DMS114 treated with DMSO at 0.1 percent for 48 hours (cell line): ENCODE results near the gene JCAD.

Experiments
- DNase-seq: peaks from one replicate; lab custom pipeline; 2025; ENCODE audit not compliant: unreplicated experiment; lab: John Stamatoyannopoulos, UW

The JCAD gene

DNA sequence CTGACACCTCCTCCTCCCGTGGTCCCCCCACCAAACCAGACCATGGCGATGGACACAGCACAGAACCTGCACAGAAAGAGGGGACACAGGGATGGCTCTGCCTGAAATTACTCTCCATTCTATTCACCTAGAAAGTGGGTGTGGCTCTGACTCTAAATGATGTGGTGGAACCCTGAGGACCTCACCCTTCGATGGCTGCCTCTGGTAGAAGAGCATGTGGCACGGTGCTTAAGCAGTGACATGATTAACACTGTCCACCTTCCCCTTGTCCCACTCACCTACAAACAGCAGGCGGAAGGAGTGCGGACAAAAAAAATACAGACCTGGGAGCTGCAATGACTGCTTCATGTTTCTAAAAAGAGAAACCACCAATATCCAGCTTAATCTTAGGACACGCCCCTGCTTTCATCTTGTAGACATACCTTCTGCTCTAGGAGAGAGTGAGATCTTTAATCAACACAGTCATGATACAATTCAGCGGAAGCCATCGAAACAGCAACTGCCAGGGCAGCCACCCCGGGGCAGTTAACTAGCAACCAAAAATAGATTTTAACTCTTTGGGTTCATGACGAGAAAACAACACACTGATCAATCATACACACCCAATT lies 11.4 kb downstream of the JCAD start:
- no peak for DNase-seq

GRCh38 chr10:30047430-30047829 lies 12.0 kb downstream of the JCAD start:
- DNase-seq = no peak

DNA sequence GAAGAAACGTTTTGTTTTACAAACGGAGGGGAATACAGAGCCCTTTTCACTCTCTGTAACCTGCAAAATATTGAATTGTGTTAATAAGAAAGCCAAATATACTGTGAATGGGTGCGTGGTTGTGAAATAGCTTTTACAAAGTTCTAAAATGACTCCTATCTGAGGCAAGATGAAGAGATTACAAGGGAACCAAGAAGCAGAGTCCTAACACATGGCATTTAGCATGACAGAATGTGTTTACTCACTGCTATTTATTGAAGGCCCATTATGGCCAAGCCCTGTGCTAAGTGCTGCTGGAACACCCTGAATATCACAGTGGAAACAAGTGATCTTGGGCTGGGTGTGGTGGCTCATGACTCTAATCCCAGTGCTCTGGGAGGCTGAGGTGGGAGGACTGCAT lies 12.9 kb downstream of the JCAD start:
- no peak for DNase-seq

- DNase-seq = no peak
These were observed 13.4 kb downstream of the JCAD start for GRCh38 chr10:30045961-30046360.

GRCh38 chr10:30043476-30044270 lies 15.7 kb downstream of the JCAD start:
- no peak for DNase-seq

- DNase-seq = no peak
These were observed 16.6 kb downstream of the JCAD start for GRCh38 chr10:30042820-30043219.

DNA sequence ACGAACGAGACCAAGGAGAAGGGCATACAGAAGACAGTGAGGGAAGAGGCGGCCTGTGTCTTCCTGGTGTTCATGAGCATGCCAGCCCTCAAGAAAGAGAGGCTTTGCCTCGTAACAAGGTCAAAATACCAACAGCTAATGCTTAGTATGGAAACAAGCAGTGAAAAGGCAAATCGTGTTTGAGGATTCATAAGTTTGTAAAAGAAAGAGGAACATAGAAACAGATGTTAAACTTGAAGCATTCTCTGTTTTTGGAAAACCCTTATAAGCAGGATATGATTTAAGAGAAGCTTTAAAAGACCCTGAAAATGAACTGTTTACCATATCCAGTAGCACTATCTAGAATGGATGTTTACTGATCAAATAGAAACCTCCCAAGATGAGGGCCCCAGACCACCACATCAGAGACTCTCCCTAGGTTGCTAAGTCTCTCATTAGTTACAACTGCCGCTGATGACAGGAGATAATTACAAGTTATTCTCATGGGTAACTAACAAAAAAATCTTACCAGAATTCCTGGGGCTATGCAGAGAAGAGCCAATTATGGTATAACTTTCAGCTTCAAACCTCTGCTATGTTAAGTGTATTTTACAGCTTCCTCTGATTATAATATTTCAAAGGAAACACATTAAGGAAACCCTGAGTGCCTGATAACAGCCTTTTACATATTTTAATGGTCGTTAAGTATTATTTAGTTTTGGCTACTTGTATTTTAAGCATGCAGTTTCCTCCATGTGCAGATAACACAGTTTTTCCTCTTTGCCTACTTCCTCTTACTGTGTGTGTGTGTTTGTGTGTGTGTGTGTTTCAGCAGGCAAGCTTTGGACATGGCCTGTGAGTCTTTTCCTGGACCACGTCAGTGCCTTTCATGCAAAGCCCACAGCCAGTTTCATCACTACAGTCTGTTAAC lies 17.9 kb downstream of the JCAD start:
- DNase-seq = no peak

DNA sequence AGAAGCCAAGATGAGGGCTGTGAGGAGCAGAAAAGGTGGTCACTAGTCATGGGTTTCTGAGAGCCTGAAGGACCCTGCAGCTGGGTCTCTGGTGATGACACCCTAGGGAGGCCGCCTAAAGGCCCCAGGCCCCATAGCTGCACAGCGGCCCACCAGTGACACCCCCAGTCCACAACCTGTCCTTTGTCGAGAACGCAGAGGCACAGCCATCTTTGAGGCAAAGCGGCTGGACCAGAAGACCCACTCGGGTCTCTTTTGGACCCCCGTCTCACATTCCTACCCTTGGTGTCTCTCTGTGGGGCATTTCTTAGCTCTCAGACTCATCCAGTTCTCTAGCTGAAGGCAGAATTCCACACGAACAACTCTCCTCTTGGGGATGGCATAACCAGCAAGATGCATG lies 18.8 kb downstream of the JCAD start:
- no peak for DNase-seq

DNA sequence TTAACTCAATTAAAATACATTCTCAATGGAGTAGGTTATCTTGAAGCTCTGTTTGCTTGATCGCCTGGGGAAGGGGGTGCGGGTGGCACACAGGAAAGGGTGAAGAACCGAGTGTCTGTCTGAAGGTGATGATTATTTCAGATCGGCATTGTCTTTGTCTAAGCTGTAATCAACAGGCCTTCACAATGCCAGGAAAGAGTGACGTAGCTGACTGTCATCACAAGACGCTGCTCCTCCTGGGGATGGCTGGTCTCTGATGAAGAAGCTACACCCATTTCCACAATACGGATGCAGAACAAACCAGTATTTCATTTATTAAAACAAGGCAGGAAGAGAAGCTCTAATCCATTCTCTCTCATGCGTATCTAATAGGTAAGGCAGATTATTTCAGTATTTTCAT lies 19.4 kb downstream of the JCAD start:
- no peak for DNase-seq

DNA sequence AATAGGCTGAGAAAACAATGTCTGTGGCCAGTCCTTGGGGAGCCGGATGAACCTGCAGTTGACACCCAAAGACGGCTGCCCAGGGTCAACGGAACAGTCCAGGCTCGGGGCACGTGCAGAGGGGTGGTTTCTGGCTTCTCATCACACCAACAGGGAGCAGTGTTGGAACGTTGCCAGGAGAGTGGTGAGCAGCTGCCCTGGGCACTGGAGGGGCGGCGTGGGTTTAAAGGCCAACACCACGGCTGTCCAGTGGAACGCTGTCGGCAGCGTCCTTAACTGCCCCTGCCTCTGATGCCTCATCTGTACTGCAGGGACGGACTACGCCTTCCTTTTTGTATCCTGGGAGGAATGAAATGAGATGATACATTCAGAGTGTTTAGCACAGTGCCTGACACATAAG lies 19.8 kb downstream of the JCAD start:
- DNase-seq = no peak

DNA sequence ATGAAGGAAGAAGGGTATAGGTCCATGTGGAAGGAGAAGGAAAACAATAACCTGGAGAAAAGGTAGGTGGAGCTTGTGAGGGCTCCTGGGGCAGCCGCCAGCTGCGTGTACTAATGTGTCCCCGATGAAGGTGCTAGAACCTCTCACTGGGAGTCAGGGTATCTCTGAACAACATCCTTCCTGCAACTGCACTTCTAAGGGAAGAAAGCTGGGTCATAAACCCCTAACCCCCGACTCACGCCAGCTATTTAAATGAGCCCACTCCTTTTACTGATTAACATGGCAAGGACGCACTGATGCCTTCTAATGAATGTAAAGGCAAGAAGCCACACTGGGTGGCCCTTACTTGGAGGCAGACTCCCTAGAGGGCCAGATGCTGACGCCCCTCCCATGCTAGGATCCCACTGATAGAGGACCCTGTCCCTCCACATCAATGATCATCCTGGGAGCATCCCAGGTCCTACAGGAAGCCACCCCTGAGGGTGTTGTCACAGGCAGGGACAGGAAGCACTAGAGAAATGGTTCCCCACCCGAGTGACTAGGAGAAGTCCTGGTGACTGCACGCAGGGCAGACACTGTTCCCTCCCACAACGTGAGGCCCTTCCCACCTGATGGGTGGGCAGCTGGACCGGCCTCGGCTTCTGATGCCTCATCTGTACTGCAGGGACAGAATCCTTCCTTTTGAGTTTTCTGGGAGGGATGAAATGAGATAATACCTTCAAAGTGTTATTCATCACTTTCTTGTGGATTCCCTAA lies 20.4 kb downstream of the JCAD start:
- DNase-seq = no peak

GRCh38 chr10:30037620-30038336 lies 21.6 kb downstream of the JCAD start:
- DNase-seq = no peak

DNA sequence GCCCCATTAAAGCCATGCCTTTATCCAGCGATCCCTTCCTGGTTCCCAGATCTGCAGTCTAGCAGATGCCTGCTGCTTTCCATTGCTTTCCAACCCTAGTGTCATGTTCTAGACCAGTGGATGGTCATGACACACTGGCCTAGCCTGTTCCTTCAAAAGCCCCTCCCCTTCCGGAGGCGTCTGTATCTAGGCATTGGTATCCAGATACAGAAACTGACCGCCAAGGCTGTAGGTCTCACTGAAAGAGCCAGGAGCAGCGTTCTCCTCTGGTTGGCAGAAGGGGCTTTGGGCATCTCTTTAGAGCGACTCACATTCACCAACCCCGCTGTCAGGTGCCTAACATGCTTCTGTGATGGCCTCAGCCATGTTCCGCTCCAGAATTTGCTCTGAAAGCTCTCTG lies 22.6 kb downstream of the JCAD start:
- no peak for DNase-seq

DNA sequence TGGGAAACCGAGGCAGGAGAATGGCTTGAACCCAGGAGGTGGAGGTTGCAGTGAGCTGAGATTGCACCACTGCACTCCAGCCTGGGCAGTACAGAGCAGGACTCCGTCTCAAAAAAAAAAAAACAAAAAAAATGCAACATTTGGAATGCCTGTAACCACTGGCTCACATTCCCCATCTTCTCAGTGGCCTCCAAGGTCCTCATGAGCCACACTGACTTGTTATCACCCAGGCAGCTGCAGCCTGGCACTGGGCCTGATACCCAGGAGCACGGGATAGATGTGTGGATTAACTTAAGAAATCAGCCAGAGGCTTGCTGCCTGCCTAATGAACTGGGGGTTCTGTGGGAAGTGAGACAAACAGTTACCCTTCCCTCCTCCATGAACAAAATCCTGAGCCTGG lies 23.0 kb downstream of the JCAD start:
- DNase-seq = no peak

DNA sequence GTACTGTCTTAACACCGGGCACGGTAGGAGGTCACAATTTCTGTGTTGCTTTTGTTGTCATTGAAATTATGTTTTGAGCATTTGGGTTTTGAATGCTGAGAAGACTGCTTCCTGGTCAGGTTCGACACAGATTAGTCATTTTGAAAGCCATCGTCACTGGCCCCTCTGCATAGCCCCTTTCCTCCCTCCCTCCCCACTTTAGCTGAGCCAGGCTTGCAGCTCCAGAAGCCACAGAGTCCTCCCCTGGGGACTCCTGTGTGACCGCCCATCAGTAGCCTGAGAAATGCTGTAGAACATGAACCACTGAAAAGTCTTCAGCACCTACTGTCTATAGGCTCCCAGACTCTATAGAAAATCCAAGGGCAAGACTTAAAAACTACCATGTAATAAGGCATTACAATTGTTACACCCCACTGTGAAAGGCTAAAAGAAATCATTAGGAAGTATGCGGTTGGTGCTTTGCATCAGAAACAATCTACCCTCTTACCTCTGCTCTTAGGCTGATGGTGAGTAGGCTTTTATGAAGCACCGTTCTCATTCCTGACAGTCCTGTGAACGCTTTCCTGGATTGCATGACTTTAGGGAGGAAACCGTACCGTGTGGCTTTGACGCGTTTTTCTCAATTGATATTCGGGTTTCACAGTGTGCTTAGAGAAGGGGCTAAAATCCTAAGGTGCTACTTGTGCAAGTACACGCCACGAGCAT lies 24.8 kb downstream of the JCAD start:
- no peak for DNase-seq

- no peak for DNase-seq
These were observed 27.3 kb downstream of the JCAD start for GRCh38 chr10:30032125-30032524.

DNA sequence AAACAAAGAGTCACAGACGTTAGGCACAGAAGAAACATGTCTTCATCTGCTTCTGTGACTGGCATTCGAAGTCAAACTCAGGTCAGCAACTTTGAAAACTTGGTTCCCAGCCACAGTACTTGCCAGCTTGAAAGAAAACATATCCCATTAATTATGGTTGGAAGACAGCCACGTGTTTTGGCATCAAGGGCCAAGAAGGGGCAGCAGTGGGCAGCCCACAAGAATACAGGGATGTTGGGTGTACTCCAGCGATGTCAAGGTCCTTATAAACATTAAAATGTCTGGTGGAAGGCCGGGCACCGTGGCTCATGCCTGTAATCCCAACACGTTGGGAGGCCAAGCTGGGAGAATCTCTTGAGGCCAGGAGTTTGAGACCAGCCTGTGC lies 29.5 kb downstream of the JCAD start:
- no peak for DNase-seq

DNA sequence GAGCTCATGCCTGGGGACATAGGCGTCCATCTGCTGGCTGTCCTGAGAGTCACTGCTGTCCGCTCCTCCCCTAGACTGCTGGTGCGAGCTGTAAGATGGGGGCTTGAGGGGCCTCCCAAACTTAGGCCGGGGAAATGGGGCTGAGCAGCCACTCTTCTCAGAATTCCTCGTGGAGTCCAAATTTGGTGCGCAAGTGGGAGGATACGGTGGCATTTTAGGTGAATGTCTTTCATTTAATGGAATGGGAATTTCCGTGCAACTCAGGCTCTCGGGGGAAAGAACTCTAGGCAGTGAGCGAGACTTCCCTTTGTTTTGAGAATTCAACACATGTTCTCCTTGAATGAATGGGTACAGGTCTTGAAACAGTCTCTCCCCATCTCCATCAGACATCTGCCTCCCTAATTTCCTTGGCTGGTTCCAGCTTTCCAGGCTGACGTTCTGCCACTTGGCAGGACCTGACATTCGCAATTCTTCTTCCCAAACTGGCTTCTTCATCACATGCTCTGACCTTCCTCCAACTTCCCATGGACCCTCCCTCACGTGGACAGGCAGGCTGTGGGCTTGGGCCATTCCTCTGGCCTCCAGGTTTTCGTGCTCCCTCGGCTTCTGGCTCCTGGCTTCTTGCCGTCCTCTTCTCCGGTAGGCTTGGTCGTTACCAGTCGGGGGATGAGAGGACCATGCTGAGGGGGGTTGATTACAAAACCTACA lies 30.1 kb downstream of the JCAD start:
- DNase-seq = no peak

DNA sequence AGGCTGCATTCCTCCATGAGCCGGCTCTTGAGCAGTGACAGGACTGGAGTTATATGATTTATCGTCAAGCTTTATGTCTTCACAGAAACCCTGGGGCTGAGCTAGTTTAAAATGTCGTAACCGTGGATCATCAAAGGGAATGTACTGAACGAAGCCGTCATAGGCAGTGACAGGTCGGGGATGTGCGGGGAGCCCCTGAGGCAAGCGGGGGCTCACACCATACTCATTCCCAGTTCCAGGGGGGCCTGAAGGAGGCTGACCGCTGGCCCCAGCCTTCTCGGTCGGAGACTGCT lies 30.7 kb downstream of the JCAD start:
- DNase-seq = no peak
